GM21390 (cell line): ENCODE data around the gene BRD9.

Source experiments
- ATAC-seq: cut with Tn5 transposase; IDR thresholded peaks from one replicate; pipeline ENCODE4 v1.9.1; 2021; ENCODE audit not compliant: unreplicated experiment

The BRD9 gene

DNA sequence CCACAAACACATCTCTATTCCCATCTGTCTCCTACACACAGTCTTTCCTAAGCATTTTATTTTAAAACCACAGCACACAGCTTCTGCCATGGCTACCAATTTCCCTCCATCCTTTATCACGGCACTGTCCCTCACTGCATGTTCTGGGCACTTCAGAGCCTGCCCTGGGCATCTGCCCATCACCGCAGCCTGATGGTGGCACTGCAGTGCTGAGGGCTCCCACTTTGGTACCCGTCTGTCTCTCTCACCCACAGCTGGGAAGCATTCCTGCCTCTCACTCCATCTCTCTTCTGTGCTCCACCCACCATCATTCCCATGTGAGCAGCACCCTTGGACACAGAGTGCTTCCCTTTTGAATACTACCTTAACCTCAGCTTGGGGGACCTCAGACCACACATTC is 73.5 kb downstream of the BRD9 start:
- no peak for ATAC-seq

DNA sequence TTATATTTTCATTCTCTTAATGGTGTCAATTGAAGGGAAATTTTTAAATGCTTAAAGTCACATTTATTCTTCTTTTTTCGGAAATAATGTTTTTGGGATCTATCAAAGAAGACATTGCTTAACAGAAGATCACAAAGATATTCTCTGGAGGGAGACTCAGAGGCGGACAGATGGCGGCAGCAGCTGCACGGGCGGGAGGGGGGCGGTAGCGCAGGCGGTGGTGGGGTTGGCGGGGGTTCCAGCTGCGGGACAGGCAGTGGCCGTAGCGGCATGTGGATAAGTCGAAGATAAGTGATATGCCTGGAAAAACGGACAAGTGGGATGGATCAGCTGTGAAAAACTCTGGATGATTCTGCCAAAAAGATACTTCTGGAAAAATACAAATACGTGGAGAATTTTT is 76.4 kb downstream of the BRD9 start:
- ATAC-seq, result no peak

DNA sequence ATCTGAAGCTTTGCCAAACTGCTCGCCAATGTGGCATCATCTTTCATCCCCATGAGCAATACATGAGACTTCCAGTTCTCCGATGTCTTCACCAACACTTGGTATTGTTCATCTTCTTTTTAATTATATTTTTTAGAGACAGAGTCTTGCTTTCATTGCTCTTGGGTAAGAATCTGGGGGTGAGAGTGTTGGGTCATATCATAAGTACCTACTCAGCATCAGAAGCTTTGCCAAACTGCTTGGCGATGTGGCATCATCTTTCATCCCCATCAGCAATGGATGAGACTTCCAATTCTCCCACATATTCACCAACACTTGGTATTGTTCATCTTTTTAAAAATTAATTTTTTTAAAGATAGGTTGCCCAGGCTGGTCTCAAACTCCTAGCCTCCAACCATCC is 77.2 kb downstream of the BRD9 start:
- ATAC-seq, result no peak
